AG09319 (cell line): ENCODE measurements around the gene SPC24.
A peak's percentile ranks its signal among the peaks of the same experiment; 100 is the strongest.
"Not testable (repeated sequence)": the region's sequence is repeated elsewhere in the genome, so short reads cannot be mapped to it uniquely, and the experiment has no call there.

Experiments used
- DNase-seq: peaks from one replicate; pipeline ENCODE4 v3.0.0-alpha.2; 2010; ENCODE audit warnings: low read depth; ENCODE audit errors: extremely low read depth
- TF ChIP-seq, protein P1 (sequence below): IDR thresholded peaks from 2 replicates; pipeline ENCODE4 v1.5.1; 2011; ENCODE audit warnings: low read depth, mild to moderate bottlenecking, inconsistent platforms, low read length, moderate library complexity

Gene SPC24

GRCh38 chr19:11141937-11142527 is 13.6 kb downstream of the SPC24 start:
- DNase-seq = no peak
- TF ChIP-seq, protein P1, sequence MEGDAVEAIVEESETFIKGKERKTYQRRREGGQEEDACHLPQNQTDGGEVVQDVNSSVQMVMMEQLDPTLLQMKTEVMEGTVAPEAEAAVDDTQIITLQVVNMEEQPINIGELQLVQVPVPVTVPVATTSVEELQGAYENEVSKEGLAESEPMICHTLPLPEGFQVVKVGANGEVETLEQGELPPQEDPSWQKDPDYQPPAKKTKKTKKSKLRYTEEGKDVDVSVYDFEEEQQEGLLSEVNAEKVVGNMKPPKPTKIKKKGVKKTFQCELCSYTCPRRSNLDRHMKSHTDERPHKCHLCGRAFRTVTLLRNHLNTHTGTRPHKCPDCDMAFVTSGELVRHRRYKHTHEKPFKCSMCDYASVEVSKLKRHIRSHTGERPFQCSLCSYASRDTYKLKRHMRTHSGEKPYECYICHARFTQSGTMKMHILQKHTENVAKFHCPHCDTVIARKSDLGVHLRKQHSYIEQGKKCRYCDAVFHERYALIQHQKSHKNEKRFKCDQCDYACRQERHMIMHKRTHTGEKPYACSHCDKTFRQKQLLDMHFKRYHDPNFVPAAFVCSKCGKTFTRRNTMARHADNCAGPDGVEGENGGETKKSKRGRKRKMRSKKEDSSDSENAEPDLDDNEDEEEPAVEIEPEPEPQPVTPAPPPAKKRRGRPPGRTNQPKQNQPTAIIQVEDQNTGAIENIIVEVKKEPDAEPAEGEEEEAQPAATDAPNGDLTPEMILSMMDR = no peak

GRCh38 chr19:11140896-11141295 is 14.7 kb downstream of the SPC24 start:
- DNase-seq = no peak
- TF ChIP-seq, protein P1 = no peak

- not testable (repeated sequence) for DNase-seq
Observed at GRCh38 chr19:11140023-11140538, 15.5 kb downstream of the SPC24 start.

GRCh38 chr19:11138601-11139300 is 16.8 kb downstream of the SPC24 start:
- TF ChIP-seq, protein P1 = no peak
- DNase-seq = no peak

- peak; percentile 87 for DNase-seq
Observed at GRCh38 chr19:11137542-11138384, 17.8 kb downstream of the SPC24 start.

DNA sequence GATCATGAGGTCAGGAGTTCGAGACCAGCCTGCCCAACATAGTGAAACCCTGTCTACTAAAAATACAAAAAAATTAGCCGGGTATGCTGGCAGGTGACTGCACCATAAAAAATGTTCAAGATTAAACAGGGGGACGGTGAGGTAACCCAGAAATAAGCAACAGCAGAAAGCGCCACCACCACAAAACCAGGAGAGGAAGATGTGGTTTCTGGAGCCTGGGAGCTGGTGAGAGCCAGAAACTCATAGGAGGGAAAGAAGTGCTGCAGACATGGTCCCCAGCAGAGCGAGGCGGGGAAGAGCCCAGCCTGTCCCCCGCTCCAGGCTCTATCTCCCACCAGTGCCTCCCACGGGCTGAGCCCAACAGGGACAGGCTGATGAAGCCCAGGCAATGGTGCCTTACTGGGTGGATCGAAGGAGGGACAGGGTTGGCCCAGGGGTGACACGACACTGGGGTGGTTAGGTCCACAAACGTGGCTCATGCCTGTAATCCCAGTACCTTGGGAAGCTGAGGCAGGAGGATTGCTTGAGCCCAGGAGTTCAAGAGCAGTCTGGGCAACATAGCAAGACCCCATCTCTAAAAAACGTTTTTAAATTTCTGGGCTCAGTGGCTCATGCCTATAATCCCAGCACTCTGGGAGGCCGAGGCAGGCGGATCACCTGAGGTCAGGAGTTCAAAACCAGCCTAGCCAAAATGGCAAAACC is 19.0 kb downstream of the SPC24 start:
- TF ChIP-seq, protein P1 = no peak
- no peak for DNase-seq

More at GRCh38 chr19:11137542-11138384, 17.8 kb downstream of the SPC24 start:
- TF ChIP-seq, protein P1 = peak; percentile 82

DNA sequence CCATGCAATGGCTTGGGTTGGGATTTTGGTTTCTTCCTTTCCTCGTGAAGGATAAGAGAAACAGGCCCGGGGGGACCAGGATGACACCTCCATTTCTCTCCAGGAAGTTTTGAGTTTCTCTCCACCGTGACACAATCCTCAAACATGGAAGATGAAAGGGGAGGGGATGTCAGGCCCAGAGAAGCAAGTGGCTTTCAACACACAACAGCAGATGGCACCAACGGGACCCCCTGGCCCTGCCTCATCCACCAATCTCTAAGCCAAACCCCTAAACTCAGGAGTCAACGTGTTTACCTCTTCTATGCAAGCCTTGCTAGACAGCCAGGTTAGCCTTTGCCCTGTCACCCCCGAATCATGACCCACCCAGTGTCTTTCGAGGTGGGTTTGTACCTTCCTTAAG is 24.1 kb downstream of the SPC24 start:
- DNase-seq = no peak
- TF ChIP-seq, protein P1 = no peak
